Posterior cingulate gyrus (tissue), 11 donors: Measurements from ENCODE around the gene ULK2.
"Not testable (repeated sequence)": the region's sequence is repeated elsewhere in the genome, so short reads cannot be mapped to it uniquely, and the experiment has no call there.

Source experiments
- DNase-seq, 10 donors: peaks; one replicate each; pipeline versions ENCODE4 v3.0.0 to v3.0.0-alpha.2; 2020 to 2021; ENCODE audit warnings: mixed read lengths in 3 of 10
- intact Hi-C: fragments of 100-400 bp; cut with DNase I; formaldehyde crosslinking; loops from one replicate; pipeline ENCODE4 v1.15.1; 2023

Gene ULK2

DNA sequence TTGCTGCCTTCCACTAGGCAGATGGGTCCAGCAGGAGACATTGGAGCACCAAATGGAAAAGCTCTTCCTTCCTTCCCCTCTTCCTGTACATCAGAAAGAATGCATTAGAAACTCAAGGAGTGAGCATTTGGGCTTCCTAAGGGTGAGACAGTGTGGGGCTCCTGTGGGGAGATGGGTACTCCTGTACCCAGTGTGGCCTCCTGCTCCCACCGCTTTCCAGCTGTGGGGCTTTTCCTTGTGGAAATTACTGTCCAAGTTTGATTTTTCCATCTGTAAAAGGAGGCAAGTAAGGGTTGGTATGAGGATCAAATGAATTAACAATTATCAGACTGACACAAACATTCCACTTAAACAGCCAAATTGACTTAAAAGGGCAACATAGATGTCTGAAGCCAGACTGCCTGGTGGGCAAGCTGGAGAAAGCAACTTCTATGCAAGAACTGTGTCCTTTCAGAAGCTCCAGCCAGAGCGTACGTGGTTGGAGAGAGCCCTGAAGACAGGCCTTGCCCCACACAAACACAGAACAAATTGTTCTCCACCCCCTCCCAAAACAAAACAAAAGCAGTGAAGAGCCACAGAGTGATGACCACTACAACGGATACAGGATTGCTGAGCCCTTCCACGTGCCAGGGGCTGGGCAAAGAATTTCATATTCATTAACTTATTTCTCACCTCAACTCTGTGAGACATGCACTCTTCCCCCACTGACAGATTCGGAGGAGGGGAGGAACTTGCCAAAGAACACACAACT lies 96.6 kb downstream of the ULK2 start:
- no peak for DNase-seq
- intact Hi-C loops = no loop called here

DNA sequence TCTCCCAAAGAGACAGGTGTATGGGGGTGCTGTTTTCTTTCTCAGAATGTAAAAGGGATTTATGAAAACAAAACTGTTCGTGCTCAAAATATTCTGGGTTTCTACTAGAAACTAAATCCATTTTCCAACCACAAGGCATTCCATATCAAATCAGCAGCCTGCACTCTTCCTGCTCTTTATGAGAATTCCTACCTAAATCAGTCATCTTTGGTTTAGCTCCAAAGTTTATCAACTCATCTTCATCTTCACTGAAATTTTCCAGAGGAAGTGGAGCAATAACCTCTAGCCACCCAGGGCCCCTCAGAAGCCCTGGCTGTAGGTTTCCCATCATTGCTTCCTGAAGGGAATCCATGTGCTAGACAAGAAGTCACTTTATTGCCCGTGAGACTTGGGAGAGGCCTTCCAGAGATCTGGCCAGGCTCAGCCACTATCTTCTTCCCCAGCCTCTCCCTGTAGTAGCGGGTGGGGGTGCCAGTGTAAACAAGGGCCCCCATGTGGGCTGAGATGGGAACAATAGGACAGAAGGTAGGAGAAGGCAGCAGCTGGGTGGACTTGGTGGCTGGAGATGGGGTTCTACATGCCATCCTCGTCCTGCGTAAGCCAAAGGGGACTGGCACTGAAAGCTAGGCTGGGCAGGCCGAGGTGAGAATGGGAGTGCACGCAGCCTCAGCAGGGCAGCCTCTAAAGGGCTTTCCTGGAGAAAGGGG lies 97.6 kb downstream of the ULK2 start:
- DNase-seq = peak in 1 of 10 donors; percentile 39
- intact Hi-C loops = loop anchor here (5.0 kb wide), 1 partner anchor 123 kb away; the partner anchor contains the start of gene ALDH3A2

DNA sequence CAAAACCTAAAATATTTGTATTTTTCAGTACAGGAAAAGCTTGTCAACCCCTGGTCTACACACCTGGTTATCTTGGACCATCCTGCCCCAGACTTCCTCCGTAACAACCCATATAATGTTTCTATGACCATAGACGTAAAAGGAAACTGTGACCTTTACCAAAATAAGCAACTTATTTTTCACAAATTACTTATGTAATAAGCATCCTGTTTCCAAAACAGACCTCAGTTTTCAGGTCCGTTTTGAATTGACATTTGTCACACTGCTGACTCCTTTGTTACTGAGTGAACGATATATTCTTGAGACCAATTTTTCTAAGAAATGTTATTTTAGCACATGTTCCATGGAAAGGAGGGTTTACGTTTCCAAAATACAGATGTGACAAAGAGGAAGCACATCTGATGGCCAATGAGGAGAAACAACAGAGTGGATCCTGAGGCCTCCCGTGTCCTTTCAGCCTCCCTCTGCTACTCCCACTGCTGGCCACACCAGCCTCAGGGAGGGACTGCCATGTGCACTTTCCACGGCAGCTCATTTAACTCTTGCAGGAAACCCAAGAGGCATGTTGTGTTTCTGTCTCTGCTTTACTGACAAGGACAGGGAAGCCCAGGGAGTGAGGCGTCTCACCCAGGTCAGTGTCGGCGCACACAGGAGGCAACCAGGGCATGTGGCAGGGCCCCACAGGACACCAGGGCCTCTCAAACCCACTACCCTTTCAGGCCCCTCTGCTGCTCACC lies 99.5 kb downstream of the ULK2 start:
- intact Hi-C loops = loop anchor here (5.0 kb wide), 1 partner anchor 121 kb away; the partner anchor contains the start of gene ALDH3A2
- peak in 2 of 10 donors; percentile 30 to 45 for DNase-seq

DNA sequence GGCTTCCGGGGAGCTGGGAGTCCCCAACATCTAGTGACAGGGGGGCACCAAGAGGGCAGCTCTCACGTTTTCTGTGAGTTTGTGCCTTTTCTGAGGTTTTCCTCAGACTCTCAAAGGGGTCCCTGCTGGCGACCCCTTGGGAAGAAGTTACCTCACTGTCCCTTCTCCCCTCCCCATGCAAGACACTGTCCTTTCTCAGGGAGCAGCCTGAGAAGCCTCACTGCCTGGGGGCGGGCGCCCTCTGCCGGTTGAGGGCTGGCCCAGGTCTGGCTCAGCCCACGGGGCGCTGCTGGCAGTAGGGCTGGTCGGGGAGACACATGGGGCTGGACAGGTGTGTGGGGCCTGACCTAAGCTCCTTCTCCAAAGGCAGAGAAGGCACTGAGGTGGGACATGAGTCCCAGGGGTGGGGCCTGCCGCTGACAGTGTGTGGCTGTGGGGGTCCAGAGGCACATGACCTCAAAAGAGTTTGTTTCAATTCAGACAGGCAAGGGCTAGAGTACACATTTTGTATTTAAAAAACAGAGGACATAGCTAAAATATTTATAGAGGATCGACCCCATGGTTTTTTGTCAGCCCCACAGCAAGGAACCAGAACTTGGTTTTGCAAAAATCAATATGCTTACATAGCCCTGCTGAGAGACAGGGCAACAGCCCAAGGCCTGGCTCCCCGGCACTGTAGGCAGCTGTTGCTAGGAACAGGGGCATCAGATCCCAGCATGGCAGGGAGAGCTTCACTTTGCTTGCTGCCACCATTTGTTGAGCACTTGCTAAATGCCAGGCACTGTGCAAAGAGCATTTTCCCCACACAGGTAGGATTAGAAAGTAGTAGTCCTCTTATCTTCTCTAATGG lies 101.1 kb downstream of the ULK2 start:
- intact Hi-C loops = loop anchor here (1.0 to 5.0 kb wide), 3 partner anchors 119 to 403 kb away; partner anchors contain the start of gene ALDH3A2
- DNase-seq = peak; percentile 58 to 98 (median 88)

DNA sequence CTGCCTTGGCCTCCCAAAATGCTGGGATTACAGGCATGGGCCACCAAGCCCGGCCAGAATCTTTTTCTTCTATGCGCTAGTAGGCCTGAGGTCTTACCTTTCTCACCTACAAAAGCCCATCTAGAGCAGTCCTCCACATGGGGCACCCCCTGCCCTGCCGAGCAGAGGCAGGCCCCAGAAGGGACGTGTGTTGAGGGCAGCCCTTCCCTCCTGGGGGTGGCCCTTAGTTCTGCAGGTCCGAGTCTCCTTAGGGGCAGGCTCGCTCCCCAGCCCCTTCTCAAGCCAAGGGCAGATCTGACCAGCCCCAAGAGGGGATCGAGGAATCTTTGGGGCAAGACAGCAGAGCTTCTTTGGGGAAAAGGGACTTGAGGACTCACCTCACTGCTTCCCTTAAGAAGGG lies 101.7 kb downstream of the ULK2 start:
- DNase-seq = peak in 1 of 10 donors; percentile 58
- intact Hi-C loops = loop anchor here (1.0 to 5.0 kb wide), 3 partner anchors 119 to 403 kb away; partner anchors contain the start of gene ALDH3A2

DNA sequence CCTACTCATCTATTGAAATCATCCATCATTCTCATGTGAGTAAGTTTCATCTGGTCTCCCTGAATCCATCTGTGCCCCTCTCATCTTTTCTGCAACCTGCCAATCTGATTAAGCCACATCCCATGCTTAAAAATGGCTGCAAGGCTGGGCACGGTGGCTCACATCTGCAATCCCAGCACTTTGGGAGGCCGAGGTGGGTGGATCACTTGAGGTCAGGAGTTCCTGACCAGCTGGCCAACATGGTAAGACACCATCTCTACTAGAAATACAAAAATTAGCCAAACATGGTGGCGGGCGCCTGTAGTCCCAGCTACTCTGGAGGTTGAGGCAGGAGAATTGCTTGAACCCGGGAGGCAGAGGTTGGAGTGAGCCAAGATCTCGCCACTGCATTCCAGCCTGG lies 103.7 kb downstream of the ULK2 start:
- intact Hi-C loops = not testable (repeated sequence)

DNA sequence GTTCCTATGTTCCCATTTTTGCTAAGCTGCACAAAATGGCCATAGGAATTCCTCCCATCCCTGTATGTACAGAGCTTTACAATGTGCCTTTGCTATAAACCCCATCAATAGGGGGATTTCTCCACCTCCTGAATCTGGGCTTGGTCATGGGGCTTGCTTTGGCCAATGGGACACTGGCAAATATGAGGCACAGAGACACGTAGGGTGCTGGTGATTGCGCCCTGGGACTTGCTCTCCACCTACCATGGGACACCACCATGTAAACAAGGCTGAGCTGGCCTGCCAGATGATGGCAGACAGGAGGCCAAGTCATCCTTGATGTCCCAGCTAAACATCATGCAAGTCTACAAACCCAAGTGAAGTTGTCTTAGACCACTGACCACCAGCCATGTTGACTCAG lies 104.3 kb downstream of the ULK2 start:
- intact Hi-C loops = no loop called here
- peak in 2 of 10 donors; percentile 22 to 61 for DNase-seq

More for the DNA sequence above, 103.7 kb downstream of the ULK2 start:
- peak in 2 of 10 donors; percentile 7 to 60 for DNase-seq

DNA sequence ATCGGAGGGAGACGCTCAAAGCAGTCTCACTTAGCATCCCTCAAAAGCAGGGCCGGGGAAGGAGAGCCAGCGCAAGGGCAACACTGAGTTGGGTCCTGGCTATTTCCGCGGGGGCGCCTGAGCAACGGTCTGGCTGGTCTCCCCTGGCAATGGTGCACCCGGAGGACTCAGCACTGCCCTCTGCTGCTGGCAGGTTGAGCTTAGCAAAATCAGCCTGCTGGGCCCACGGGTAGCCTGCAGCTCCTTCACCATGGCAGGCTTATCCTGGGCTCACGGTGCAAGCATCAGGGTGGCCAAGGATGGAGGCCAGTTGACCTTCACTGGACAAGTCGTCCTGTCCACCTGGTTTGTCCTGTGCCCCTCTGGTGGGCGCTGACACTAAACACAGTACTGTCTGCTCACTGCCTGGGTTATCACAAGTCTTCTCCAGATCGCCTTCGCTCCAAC lies 105.2 kb downstream of the ULK2 start:
- DNase-seq = peak in 9 of 10 donors; percentile 63 to 95 (median 75)
- intact Hi-C loops = no loop called here

DNA sequence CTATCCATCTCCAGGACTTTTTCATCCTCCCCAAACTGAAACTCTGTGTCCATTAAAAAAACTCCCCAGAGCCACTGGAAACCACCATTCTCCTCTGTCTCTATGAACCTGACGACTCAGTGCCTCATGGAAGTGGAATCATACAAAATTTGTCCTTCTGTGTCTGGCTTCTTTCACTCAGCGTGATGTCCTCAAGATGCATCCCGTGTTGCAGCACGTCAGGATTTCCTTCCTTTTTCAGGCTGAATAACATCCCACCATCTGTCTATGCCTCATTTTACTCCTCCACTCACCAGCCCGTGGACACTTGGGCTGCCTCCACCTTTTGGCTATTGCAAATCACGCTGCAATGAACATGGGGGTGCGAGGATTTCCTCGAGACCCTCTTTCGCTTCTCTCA lies 107.0 kb downstream of the ULK2 start:
- intact Hi-C loops = no loop called here

DNA sequence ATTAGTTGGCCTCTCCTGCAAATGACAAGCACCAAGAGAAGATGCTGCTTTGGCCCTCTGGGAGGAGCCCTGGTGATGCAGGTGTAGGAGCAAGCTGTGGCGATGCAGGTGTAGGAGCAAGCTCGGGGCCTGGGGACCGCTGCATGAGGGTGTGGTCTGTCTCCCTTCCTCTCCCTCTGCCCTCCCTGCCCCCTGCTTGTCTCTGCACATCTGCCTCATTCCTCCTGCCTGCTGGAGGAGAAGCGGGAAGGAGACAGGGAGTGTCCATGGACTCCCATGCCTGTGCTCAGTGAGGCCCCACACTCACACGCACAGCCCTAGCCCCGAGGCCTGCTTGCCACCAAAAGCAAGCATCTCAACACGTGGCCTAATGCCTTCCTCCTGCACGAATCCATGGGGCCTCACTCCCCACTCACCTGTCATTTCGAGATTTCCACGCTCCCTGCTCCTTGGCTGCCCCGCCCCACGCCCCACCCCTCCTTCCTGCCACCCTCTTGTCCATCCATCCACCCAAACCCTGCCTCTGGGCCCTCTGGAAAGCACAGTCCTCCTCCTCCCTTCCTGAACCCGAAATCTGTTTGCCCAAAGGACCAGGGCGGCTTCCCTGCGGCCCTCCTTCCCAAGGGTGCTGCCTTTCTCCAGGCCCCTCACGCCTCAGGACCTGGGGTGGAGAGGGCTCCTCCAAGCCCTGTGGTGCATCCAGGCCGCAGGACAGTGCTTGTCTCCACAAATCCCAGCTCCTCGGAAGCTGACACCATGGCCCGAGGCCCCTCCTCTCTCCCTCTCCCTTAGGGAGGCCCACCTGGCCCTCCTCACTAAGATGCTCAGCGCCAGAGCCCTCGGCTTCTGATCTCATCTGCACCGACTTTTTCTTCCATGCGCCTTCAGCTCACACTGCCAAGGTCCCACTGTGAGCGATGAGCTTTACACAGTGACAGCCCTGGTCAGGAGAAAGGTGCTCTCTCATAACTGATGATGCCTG lies 107.9 kb downstream of the ULK2 start:
- intact Hi-C loops = no loop called here
- DNase-seq = peak in 2 of 10 donors; percentile 53 to 62

More for the DNA sequence above, 107.0 kb downstream of the ULK2 start:
- DNase-seq = peak in 1 of 10 donors; percentile 22

DNA sequence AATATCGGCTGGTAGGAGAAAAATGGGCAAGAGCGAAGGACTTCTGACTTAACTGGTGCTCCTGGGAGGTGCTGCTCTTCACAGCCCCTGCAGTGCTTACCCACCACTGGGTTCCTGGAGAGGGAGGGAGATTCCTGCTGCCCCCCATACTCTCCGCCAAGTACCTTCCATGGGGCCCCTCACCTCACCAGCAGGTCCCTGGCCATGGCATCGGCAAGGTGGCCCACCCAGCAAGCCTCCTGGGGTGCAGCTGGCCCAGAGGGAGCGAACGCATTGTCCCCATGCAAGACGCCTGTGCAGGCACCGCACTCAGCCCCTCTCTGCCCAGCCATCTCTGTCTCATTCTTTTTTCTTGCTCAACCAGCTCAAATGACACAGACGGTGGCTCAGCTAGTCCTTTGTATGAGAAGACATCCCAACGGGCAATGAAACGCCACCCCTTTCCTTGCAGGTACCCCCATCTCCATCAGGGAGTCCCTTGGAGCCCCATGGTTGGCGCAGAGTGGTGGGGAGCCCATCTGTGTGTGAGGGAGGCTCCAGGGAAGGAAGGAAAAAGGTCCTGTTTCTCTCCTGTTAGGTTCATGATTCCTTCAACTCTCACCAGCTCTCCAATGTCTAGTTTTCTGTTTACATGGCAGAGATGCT lies 110.1 kb downstream of the ULK2 start:
- DNase-seq = peak in 2 of 10 donors; percentile 41 to 51
- intact Hi-C loops = no loop called here

DNA sequence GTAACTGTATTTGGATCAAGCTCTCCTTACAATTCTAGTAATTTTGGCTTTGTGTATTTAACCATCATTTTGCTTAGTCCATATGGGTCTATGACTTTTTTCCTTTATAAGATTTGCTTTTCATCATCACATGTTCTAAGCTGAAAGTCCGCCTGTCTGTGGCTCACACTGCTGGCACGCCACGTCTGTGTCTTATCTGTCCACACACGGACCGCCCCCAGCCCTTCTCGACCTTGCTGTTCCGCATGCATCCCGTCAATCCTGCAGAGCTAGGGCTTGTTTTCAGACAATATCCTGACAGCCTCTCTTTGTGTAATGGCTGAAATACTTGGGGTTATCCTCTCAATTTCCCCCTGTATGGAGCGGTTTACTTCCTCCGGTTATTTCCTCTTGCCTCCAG lies 111.2 kb downstream of the ULK2 start:
- DNase-seq = peak in 2 of 10 donors; percentile 15 to 50
- intact Hi-C loops = no loop called here

DNA sequence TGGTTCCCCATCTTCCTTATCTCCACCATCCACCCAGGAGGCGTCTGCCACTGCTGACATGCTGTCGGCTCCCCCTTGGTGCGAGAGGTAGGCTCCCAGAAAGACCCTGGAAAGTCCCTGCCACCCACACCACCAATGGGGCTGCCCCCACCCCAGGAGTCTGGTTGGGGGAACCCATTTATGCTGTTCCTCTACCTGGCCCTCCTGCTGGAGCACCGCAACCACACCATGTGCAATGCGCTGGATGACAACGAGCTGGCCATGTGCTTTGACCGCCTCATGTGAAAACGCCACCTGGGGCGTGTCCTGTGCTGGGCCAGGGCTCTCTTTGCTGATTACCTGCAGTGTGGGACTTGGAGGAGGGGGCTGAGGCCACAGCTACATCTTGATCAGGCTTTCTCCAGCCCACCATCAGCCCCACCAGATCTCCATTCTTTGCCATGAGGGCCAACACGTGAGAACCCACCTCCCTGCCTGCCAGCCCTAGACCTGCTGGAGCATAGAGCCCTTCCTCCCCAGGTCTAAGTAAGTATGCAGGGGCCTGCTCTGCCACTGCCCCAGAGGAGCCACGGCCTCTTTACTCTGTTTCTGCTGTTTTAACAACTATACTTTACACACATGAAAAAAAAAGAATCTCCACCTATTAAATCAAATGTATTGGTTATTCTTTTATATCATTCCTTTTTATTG lies 111.8 kb downstream of the ULK2 start:
- intact Hi-C loops = no loop called here
- DNase-seq = peak in 2 of 10 donors; percentile 54 to 65

DNA sequence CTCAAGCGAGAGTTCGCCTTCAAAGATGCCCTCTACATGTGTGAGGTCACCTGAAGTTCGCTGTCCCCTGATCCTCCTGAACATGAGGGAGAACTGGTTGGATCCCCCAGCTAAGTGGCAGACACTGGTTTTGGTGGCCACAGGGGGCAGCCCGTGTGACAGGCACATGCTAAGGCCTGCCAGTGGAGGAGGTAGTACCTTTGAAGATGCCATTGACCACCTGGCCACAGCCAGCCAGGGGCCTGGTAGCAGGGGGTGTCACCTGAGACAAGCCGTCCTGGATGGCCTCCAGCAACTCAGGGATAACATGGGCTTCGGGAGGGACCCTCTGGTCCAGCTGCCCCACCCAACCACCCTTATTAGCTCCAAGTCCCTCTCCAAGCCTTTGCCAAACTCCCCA lies 112.3 kb downstream of the ULK2 start:
- intact Hi-C loops = no loop called here
- peak in 2 of 10 donors; percentile 39 to 75 for DNase-seq

DNA sequence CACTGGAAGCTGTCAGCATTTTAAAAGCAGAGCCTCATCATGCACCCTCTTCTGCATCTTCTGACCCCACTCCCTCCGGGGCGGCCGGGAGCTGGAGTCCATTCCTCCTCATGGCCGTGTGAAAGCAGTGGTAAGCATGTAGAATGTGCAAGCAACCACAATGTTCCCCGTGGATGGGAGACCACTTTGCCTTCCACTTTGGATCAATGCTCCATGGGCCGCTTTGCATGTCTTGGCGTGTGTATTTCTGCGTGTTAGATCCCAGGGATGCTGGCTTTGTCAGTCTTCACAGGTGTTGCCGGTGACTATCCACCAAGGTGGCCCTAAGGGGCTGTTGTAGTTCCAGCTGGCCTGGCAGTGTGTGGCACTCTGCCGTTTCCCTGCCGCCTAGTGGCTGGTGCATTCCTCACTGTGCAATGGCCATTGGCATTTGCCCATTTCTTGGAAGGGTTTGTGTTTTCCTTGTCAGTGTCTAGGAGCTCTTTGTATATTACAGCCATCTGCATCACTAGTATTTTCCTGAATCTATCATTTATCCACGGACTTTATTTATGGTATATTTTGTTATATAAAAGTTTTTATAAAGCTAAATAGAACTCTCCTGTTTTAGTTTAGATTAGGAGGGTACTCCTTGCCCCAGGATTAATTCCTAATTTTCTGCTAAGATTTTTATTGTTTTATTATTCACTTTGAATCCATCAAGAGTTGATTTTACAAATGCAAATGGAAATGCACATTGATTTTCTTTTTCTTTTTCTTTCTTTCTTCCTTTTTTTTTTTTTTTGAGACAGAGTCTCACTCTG lies 113.9 kb downstream of the ULK2 start:
- intact Hi-C loops = loop anchor here (5.0 kb wide), 1 partner anchor 107 kb away; the partner anchor contains the start of gene ALDH3A2

DNA sequence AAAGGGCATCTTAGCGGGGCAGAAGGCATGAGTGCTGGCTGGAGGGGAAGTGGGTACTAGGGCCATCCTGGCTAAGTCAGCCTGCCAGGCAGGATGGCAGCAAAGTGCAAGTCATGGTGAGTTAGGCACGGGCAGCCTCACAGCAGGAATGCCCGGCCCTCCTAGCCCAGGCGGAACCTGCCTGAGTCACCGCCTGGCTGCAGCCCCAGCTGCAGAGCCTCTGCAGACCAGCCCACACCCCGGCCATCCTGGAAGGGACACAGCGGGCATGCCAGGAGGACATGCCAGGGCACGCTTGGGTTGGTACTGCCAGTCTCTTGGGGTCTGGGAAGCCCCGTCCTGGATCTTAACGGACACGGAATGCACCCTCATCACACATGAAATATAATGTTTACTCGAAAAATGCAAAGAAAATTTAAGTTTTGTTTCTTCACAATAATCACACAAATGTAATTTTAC lies 114.7 kb downstream of the ULK2 start:
- DNase-seq = peak in 9 of 10 donors; percentile 43 to 96 (median 78)
- intact Hi-C loops = loop anchor here (5.0 kb wide), 1 partner anchor 106 kb away; the partner anchor contains the start of gene ALDH3A2

More for the DNA sequence above, 113.9 kb downstream of the ULK2 start:
- peak; percentile 40 to 94 (median 67) for DNase-seq
